OCI-LY7 (cell line): ENCODE results near the gene TRMU. TPM values are rescaled to one million over a fixed set of nuclear protein-coding genes. Genes with fewer than 3 reads are reported as not detected.

Experiments used
- BruUV-seq: library from RNA; stranded (reverse); fragments of 400-500 nt; replicated peaks from 2 replicates; lab custom pipeline; 2021; lab: Mats Ljungman, UMichigan
- CTCF ChIA-PET: fragments of 300-600 bp; sonication (Branson Sonifier 250); formaldehyde crosslinking; loops from one replicate; lab custom pipeline; 2022; ENCODE audit warnings: antibody characterized with exemption; ENCODE audit not compliant: unreplicated experiment; lab: Charles Lee
- POLR2A ChIA-PET: fragments of 300-600 bp; sonication (Branson Sonifier 250); formaldehyde crosslinking; loops from one replicate; lab custom pipeline; 2022; ENCODE audit warnings: antibody characterized with exemption; lab: Charles Lee
- DNase-seq: peaks from one replicate; pipeline ENCODE4 v3.0.0-alpha.2; 2015; ENCODE audit warnings: low spot score
- H2AFZ ChIP-seq: fragments of 200-600 bp; sonication (generic), shearing (Covaris generic); 2 replicates; pipeline ENCODE4 v1.6.1; 2014; ENCODE audit warnings: mild to moderate bottlenecking, antibody characterized with exemption, low read length, moderate library complexity
- H3K27ac ChIP-seq: fragments of 200-600 bp; sonication (generic); 2 replicates; pipeline ENCODE4 v1.5.1; 2014; ENCODE audit warnings: mixed run types, low read depth, mild to moderate bottlenecking, moderate library complexity, low read length, inconsistent platforms; ENCODE audit not compliant: poor library complexity, severe bottlenecking
- H3K36me3 ChIP-seq: fragments of 200-600 bp; sonication (generic); 2 replicates; pipeline ENCODE4 v1.6.1; 2014; ENCODE audit warnings: mild to moderate bottlenecking, antibody characterized with exemption, low read length, moderate library complexity, mixed read lengths; ENCODE audit not compliant: insufficient read depth
- H3K4me1 ChIP-seq: fragments of 200-600 bp; sonication (generic); 2 replicates; pipeline ENCODE4 v1.5.1; 2014; ENCODE audit warnings: mild to moderate bottlenecking, low read length; ENCODE audit not compliant: insufficient read depth, poor library complexity, severe bottlenecking
- H3K4me2 ChIP-seq: fragments of 200-600 bp; sonication (generic); 2 replicates; pipeline ENCODE4 v1.6.1; 2014; ENCODE audit warnings: mild to moderate bottlenecking, low read length
- H3K4me3 ChIP-seq: fragments of 200-600 bp; sonication (generic); 2 replicates; pipeline ENCODE4 v1.5.1; 2014; ENCODE audit warnings: mild to moderate bottlenecking, low read depth, low read length; ENCODE audit not compliant: poor library complexity, severe bottlenecking
- H3K79me2 ChIP-seq: fragments of 200-600 bp; sonication (generic); 2 replicates; pipeline ENCODE4 v1.6.1; 2016; ENCODE audit warnings: low read depth, mild to moderate bottlenecking, low read length, moderate library complexity, mixed read lengths; ENCODE audit not compliant: insufficient read depth
- H3K9me2 ChIP-seq: fragments of 200-600 bp; sonication (generic); 2 replicates; pipeline ENCODE4 v1.6.1; 2016; ENCODE audit warnings: mild to moderate bottlenecking, low read length, mixed read lengths; ENCODE audit not compliant: insufficient read depth
- H3K9me3 ChIP-seq: fragments of 200-600 bp; sonication (generic); 2 replicates; pipeline ENCODE4 v1.6.1; 2014; ENCODE audit warnings: mild to moderate bottlenecking, mixed run types, low read length, mixed read lengths
- H4K20me1 ChIP-seq: fragments of 200-600 bp; sonication (generic); 2 replicates; pipeline ENCODE4 v1.6.1; 2014; ENCODE audit warnings: mild to moderate bottlenecking, antibody characterized with exemption, low read length, moderate library complexity, mixed read lengths; ENCODE audit not compliant: insufficient read depth
- CTCF ChIP-seq: fragments of 200-600 bp; sonication (generic); conservative IDR thresholded peaks from 2 replicates; pipeline ENCODE4 v1.5.1; 2014; ENCODE audit warnings: mild to moderate bottlenecking, antibody characterized with exemption, low read length, moderate library complexity, mixed read lengths
- EZH2phosphoT487 ChIP-seq: fragments of 200-600 bp; sonication (generic); IDR thresholded peaks from 2 replicates; pipeline ENCODE4 v1.6.1; 2018; ENCODE audit warnings: low read depth, borderline replicate concordance, mild to moderate bottlenecking, mixed run types, antibody characterized with exemption, low read length, moderate library complexity, mixed read lengths
- intact Hi-C: fragments of 100-400 bp; cut with micrococcal nuclease; formaldehyde crosslinking; loops from one replicate; pipeline ENCODE4 v1.10.0; 2022; ENCODE audit not compliant: unreplicated experiment
- total RNA-seq, 2 experiments: library from RNA; depleted of rRNA in 1 of 2; stranded (reverse); fragments of >200 nt in 1 of 2; shearing (Covaris generic) in 1 of 2; gene quantifications; 2 replicates each; pipeline ENCODE4 v1.2.3, GENCODE V29; 2014 to 2022

Gene TRMU
- total RNA-seq, 2 experiments from 2014 or later, result 88.2 to 121 TPM

- H3K4me3 ChIP-seq, result no peak overlapping the region
- no peaks in the 10 kb centered on the region for H3K9me2 ChIP-seq
- H3K4me2 ChIP-seq, result no peak overlapping the region
- no peak overlapping the region for H2AFZ ChIP-seq
- CTCF ChIA-PET, result no interaction called here
- POLR2A ChIA-PET, result no interaction called here
- no peaks in the 10 kb centered on the region for H3K4me1 ChIP-seq
- H3K79me2 ChIP-seq, result no peaks in the 10 kb centered on the region
- H3K27ac ChIP-seq, result no peak overlapping the region
- no TSS peak for BruUV-seq
- peaks cover 92% of the 10 kb centered on the region for H3K36me3 ChIP-seq
- DNase-seq, result no peak
- H4K20me1 ChIP-seq, result no peaks in the 10 kb centered on the region; the same call in 1 of the 2 replicates
- TF ChIP-seq CTCF (no peak), EZH2phosphoT487 (no peak)
- no peaks in the 10 kb centered on the region for H3K9me3 ChIP-seq
- intact Hi-C loops, result no loop called here
Observed at GRCh38 chr22:46322711-46323110, 12.8 kb upstream of the TRMU start.

GRCh38 chr22:46323162-46323561, 12.4 kb upstream of the TRMU start:
- TF ChIP-seq CTCF (no peak), EZH2phosphoT487 (no peak)
- Histone ChIP-seq H3K9me3 (no peaks in the 10 kb centered on the region), H3K36me3 (peaks cover 92% of the 10 kb centered on the region), H3K27ac (no peak overlapping the region), H2AFZ (no peak overlapping the region), H4K20me1 (no peaks in the 10 kb centered on the region; the same call in 1 of the 2 replicates), H3K4me1 (no peaks in the 10 kb centered on the region), H3K9me2 (no peaks in the 10 kb centered on the region), H3K79me2 (no peaks in the 10 kb centered on the region), H3K4me2 (no peak overlapping the region), H3K4me3 (no peak overlapping the region)
- POLR2A ChIA-PET, result no interaction called here
- BruUV-seq, result no TSS peak
- CTCF ChIA-PET, result no interaction called here
- DNase-seq, result no peak
- intact Hi-C loops, result no loop called here

- H3K36me3 ChIP-seq, result peaks cover 93% of the 10 kb centered on the region
- TF ChIP-seq EZH2phosphoT487, result no peak
- no peak for TF ChIP-seq CTCF
- DNase-seq, result no peak
- no peak overlapping the region for H2AFZ ChIP-seq
- H3K4me1 ChIP-seq, result no peaks in the 10 kb centered on the region
- H4K20me1 ChIP-seq, result no peaks in the 10 kb centered on the region
- intact Hi-C loops, result no loop called here
- H3K79me2 ChIP-seq, result no peaks in the 10 kb centered on the region
- H3K9me3 ChIP-seq, result no peaks in the 10 kb centered on the region
- no peak overlapping the region for H3K27ac ChIP-seq
- H3K9me2 ChIP-seq, result no peaks in the 10 kb centered on the region
- no peak overlapping the region for H3K4me3 ChIP-seq
- no peak overlapping the region for H3K4me2 ChIP-seq
- no TSS peak for BruUV-seq
- CTCF ChIA-PET, result no interaction called here
- POLR2A ChIA-PET, result no interaction called here
Observed at GRCh38 chr22:46326066-46326680, 9.3 kb upstream of the TRMU start.
